WTC11 (cell line): ENCODE measurements around the gene NAA60. TPM values are rescaled to one million over a fixed set of nuclear protein-coding genes. Genes with fewer than 3 reads are reported as not detected.

Experiments used
- ATAC-seq: fragments of 200-7000 bp; cut with Tn5 transposase; 2 replicates; pipeline ENCODE4 v1.10.0; 2021; ENCODE audit warnings: mild to moderate bottlenecking, moderate library complexity
- CTCF ChIA-PET: fragments of 300-600 bp; sonication (Branson Sonifier 250); formaldehyde crosslinking; loops from one replicate; lab custom pipeline; 2021; ENCODE audit warnings: antibody characterized with exemption; lab: Charles Lee
- POLR2A ChIA-PET: fragments of 350-600 bp; sonication (Branson Sonifier 250); formaldehyde crosslinking; loops from one replicate; lab custom pipeline; 2021; ENCODE audit warnings: antibody characterized with exemption; lab: Charles Lee
- DNase-seq: peaks from one replicate; pipeline ENCODE4 v3.0.0; 2021; ENCODE audit warnings: low spot score
- H3K27ac Mint-ChIP-seq: 2 replicates; pipeline ENCODE4 v1.8.0; 2021; ENCODE audit warnings: mixed read lengths
- H3K27me3 Mint-ChIP-seq: 2 replicates; pipeline ENCODE4 v1.8.0; 2021; ENCODE audit warnings: low read depth, mild to moderate bottlenecking, moderate library complexity, mixed read lengths
- H3K36me3 Mint-ChIP-seq: 2 replicates; pipeline ENCODE4 v1.8.0; 2021; ENCODE audit warnings: mixed read lengths
- H3K4me1 Mint-ChIP-seq: 2 replicates; pipeline ENCODE4 v1.8.0; 2022; ENCODE audit warnings: mixed read lengths
- H3K4me3 Mint-ChIP-seq: 2 replicates; pipeline ENCODE4 v1.8.0; 2021; ENCODE audit warnings: mild to moderate bottlenecking, moderate library complexity, mixed read lengths
- H3K9me3 Mint-ChIP-seq: 2 replicates; pipeline ENCODE4 v1.8.0; 2021; ENCODE audit warnings: mixed read lengths
- CDX4 ChIP-seq: fragments of 250-450 bp; sonication (Bioruptor Pico); IDR thresholded peaks from 2 replicates; pipeline ENCODE4 v1.9.0; 2021; ENCODE audit warnings: moderate library complexity, mild to moderate bottlenecking, inconsistent platforms, borderline replicate concordance
- CREM ChIP-seq: sonication (generic); formaldehyde crosslinking; IDR thresholded peaks from 2 replicates; pipeline ENCODE4 v1.8.1; 2022; ENCODE audit warnings: mild to moderate bottlenecking, missing genetic modification reagents, moderate library complexity
- ETV6 ChIP-seq: sonication (generic); formaldehyde crosslinking; IDR thresholded peaks from 2 replicates; pipeline ENCODE4 v1.8.1; 2022; ENCODE audit warnings: mild to moderate bottlenecking, missing genetic modification reagents
- GRHL2 ChIP-seq: fragments of 250-450 bp; sonication (Bioruptor Pico); IDR thresholded peaks from 2 replicates; pipeline ENCODE4 v1.8.0; 2022; ENCODE audit warnings: mild to moderate bottlenecking, moderate library complexity; ENCODE audit not compliant: insufficient replicate concordance, severe bottlenecking
- GTF2I ChIP-seq: fragments of 250-450 bp; sonication (Bioruptor Pico); conservative IDR thresholded peaks from 2 replicates; pipeline ENCODE4 v1.4.0; 2021; ENCODE audit warnings: mild to moderate bottlenecking
- JUN ChIP-seq: sonication (generic); formaldehyde crosslinking; IDR thresholded peaks from 2 replicates; pipeline ENCODE4 v1.8.0; 2023; ENCODE audit warnings: mild to moderate bottlenecking, missing genetic modification reagents
- MYBL2 ChIP-seq: sonication (generic); formaldehyde crosslinking; IDR thresholded peaks from 2 replicates; pipeline ENCODE4 v1.8.1; 2023; ENCODE audit warnings: mild to moderate bottlenecking, moderate library complexity, missing genetic modification reagents
- NFYB ChIP-seq: sonication (generic); formaldehyde crosslinking; conservative IDR thresholded peaks from 2 replicates; pipeline ENCODE4 v1.8.0; 2022; ENCODE audit warnings: low read depth, missing genetic modification reagents
- NR2C2 ChIP-seq: sonication (generic); formaldehyde crosslinking; IDR thresholded peaks from 2 replicates; pipeline ENCODE4 v1.8.0; 2022; ENCODE audit warnings: mild to moderate bottlenecking, missing genetic modification reagents
- SMAD3 ChIP-seq: sonication (generic); formaldehyde crosslinking; IDR thresholded peaks from 2 replicates; pipeline ENCODE4 v1.8.0; 2022; ENCODE audit warnings: missing genetic modification reagents, mild to moderate bottlenecking, borderline replicate concordance
- SP1 ChIP-seq: sonication (generic); formaldehyde crosslinking; conservative IDR thresholded peaks from 2 replicates; pipeline ENCODE4 v1.8.1; 2022; ENCODE audit warnings: missing genetic modification reagents
- TCF7 ChIP-seq: sonication (generic); formaldehyde crosslinking; IDR thresholded peaks from 2 replicates; pipeline ENCODE4 v1.8.0; 2022; ENCODE audit warnings: mild to moderate bottlenecking, low read depth, missing genetic modification reagents, moderate library complexity
- ZNF396 ChIP-seq: fragments of 250-450 bp; sonication (Bioruptor Pico); IDR thresholded peaks from 2 replicates; pipeline ENCODE4 v1.8.0; 2021; ENCODE audit warnings: mild to moderate bottlenecking, moderate library complexity, borderline replicate concordance
- ZNF425 ChIP-seq: fragments of 250-450 bp; sonication (Bioruptor Pico); conservative IDR thresholded peaks from 2 replicates; pipeline ENCODE4 v1.9.0; 2021; ENCODE audit warnings: mild to moderate bottlenecking
- total RNA-seq: library from RNA; stranded (reverse); gene quantifications from 3 replicates; pipeline ENCODE4 v1.2.3, GENCODE V29; 2021

NAA60 gene
- total RNA-seq, 1 experiment from 2014 or later = 50.3 TPM

DNA sequence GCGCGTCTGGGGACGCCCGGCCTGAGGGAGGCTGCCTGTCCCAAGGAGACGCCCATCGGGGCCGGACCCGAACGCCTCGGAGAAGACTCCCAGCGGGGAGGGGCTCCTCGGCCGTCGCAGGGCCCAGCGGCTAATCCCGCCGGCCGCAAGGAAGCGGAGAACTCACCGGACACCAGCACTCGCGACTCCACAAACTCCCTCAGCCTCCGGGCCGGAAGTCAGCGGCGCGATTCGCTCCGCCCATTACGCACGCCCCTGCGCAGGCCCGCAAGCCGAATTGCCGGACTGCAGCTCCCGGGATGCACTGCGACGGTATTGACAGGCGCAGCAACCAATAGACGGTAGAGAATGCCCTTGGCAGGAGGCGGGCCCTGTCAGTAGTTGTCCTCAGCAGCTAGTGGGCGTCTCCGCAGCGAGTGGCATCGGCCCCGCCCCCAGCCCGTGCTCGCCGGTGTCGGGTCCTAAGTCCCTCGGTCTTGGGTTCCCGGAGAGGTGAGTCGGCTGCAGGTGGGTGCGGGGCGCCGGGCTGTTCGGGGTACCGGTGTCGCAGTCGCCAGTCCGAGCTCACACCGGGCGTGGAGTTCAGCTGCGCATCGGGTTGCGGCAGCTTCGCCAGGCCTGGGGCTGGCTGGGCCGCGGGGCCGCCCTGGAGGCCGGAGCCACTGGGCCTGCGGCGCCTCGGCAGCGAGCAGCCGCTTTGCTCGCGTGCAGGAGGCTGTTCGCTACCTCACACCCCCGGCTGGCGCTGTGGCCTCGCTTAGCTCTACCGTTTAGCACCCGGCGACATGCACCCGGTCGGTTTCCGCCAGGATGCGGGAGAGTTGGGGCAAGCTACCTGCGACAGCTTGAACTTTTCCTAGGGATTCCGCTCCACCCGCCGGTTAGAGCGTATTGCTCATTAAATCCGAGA lies 42.4 kb upstream of the NAA60 start, which contains the start of the genes ZNF174 and ZSCAN32 (continued):
- peak; percentile 60 for TF ChIP-seq ETV6 (CRISPR knock-in tag)
- TF ChIP-seq SP1 (CRISPR knock-in tag) = peak; percentile 100
- peak; percentile 85; the same call in 1 of the 2 replicates for TF ChIP-seq SMAD3 (CRISPR knock-in tag)
- TF ChIP-seq TCF7 (CRISPR knock-in tag) = 0 out of 2 replicates have a peak, but pooled peaks have one; percentile 23

GRCh38 chr16:3401719-3402397 lies 41.6 kb upstream of the NAA60 start:
- H3K36me3 Mint-ChIP-seq = peaks cover 52% of the 10 kb centered on the region
- H3K27ac Mint-ChIP-seq = peak overlapping the region; percentile 58; the same call in 1 of the 2 replicates
- H3K27me3 Mint-ChIP-seq = no peaks in the 10 kb centered on the region
- ChIA-PET POLR2A (interaction anchor here (0.6 to 2.1 kb wide), 7 partner anchors 25 to 1008 kb away, joined by 3 to 11 read pairs (median 3); partner anchors contain the start of genes CLUAP1, NAA60, TIGD7 and ZNF263), CTCF (interaction anchor here (0.6 to 2.8 kb wide), 9 partner anchors 42 to 219 kb away, joined by 3 to 13 read pairs (median 3); partner anchors contain the start of genes CLUAP1, NAA60 and ZNF597)
- ATAC-seq = no peak
- H3K4me3 Mint-ChIP-seq = peak overlapping the region; percentile 95
- peak; percentile 33 for DNase-seq
- peaks cover 8% of the 10 kb centered on the region for H3K4me1 Mint-ChIP-seq
- TF ChIP-seq ETV6 (CRISPR knock-in tag) (no peak), JUN (no peak), CREM (CRISPR knock-in tag) (no peak), ZNF396 (no peak)
- peaks cover 25% of the 10 kb centered on the region for H3K9me3 Mint-ChIP-seq

DNA sequence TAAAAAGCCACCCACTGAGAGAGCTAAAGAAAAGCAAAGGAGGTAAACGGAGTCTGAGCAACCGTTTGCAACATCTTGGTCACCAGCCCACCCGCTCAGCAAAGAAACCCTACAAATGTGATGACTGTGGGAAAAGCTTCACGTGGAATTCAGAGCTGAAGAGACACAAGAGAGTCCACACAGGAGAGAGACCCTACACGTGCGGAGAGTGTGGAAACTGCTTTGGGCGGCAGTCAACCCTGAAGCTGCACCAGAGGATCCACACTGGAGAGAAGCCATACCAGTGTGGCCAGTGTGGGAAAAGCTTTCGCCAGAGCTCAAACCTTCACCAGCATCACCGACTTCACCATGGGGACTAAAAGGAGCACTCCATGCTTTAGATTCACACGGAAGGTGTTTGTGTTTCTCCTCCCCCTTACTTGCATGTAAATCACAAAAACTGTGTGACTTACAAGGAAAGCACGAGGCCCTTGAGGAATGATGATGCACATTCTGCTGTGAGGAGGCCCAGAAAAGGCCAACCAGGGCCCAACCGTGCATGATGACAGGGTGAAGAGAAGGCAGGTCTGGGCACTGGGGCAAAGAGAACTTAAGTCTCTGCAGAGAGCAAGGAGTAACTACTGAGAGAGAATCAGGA lies 34.8 kb upstream of the NAA60 start:
- TF ChIP-seq NR2C2 (no peak), GTF2I (CRISPR knock-in tag) (0 out of 2 replicates have a peak, but pooled peaks have one; percentile 33), GRHL2 (no peak), CDX4 (CRISPR knock-in tag) (no peak), ZNF425 (no peak)
- H3K36me3 Mint-ChIP-seq = peaks cover 83% of the 10 kb centered on the region
- DNase-seq (no peak), ATAC-seq (no peak)
- H3K27me3 Mint-ChIP-seq = peaks cover 10% of the 10 kb centered on the region
- H3K4me1 Mint-ChIP-seq = no peaks in the 10 kb centered on the region
- H3K4me3 Mint-ChIP-seq = no peak overlapping the region
- H3K9me3 Mint-ChIP-seq = peaks cover 76% of the 10 kb centered on the region
- H3K27ac Mint-ChIP-seq = no peak overlapping the region
- CTCF ChIA-PET = no interaction called here
- POLR2A ChIA-PET = no interaction called here

DNA sequence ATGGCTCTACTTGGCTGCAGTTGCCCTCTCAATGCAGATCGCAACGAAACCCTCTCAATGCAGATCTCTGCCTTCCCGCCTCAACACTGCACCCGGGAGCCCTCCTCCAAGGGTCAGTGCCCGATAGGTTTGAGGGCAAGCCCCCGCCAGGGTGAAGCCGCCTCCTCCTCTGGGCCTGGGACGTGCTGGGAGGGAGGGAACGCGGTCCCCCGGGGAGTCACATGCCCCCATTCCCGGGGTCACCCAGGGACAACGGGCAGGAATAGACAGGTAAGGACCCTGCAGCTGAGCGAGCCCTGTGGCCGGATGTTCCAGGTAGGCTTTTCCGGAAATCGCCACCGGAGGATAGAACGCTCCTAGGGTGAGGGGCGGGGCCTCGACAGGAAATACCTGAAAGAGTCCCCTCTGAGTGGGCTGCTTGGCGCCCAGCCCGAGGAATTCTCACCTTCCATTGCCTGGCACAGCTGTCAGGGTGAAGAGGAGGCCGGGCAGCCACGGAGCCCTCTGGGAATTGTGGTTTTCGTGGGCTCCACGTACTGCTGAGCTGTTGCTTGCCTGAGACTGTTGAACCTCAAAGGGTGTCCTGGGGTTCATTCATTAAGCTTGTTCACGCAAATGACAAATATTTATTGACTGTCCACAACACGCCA lies 29.6 kb upstream of the NAA60 start:
- Mint-ChIP-seq H3K36me3 (peaks cover 51% of the 10 kb centered on the region), H3K9me3 (peaks cover 65% of the 10 kb centered on the region), H3K27me3 (peaks cover 12% of the 10 kb centered on the region), H3K27ac (no peak overlapping the region), H3K4me1 (no peaks in the 10 kb centered on the region), H3K4me3 (no peak overlapping the region)
- peak; percentile 99 for ATAC-seq
- ChIA-PET POLR2A (no interaction called here), CTCF (no interaction called here)
- TF ChIP-seq MYBL2 = no peak
- TF ChIP-seq NFYB (CRISPR knock-in tag) = peak; percentile 64
- DNase-seq = peak; percentile 64
